Peyer's patch (tissue), 4 donors: ENCODE results near the gene ST6GALNAC4.

Source experiments
- CTCF ChIP-seq, 6 experiments: fragments of 450-650 bp in 4 of 6; fragments of 200-600 bp in 2 of 6; sonication (generic) in 1 of 6; IDR thresholded peaks; one replicate each; pipeline ENCODE4 v1.5.1; 2017 to 2019; ENCODE audit warnings: antibody characterized with exemption in 6 of 6, mild to moderate bottlenecking in 3 of 6, moderate library complexity in 1 of 6
- POLR2A ChIP-seq, 2 donors: fragments of 450-650 bp; IDR thresholded peaks; one replicate each; pipeline ENCODE4 v1.5.1; 2017; ENCODE audit warnings: antibody characterized with exemption in 2 of 2, mild to moderate bottlenecking in 2 of 2, moderate library complexity in 2 of 2

GRCh38 chr9:127904561-127905003 is 12.3 kb downstream of the ST6GALNAC4 start:
- no peak for TF ChIP-seq POLR2A (IDR thresholded peaks at IDR 0.05)
- no peak for TF ChIP-seq CTCF (IDR thresholded peaks at IDR 0.05)
